Measurements from ENCODE around the gene RAB37. TPM values are rescaled to one million over a fixed set of nuclear protein-coding genes. Genes with fewer than 3 reads are reported as not detected.
A peak's percentile ranks its signal among the peaks of the same experiment; 100 is the strongest.

The RAB37 gene
- total RNA-seq, 3 donors from 2014 or later (not counting 1 experiment from before 2014, with no cell fraction given), result 150 to 184 (median 169) TPM

GRCh38 chr17:74771319-74771914 lies 34.4 kb downstream of the RAB37 start:
- H3K4me1 ChIP-seq (ENCODE audit: control insufficient read depth, insufficient read depth, low read length), result peaks cover 49% of the 10 kb centered on the region
- no peaks in the 10 kb centered on the region for H3K27me3 ChIP-seq (ENCODE audit: control insufficient read depth, insufficient read depth, low read length)
- H3K27me3 Mint-ChIP-seq (ENCODE audit: low read depth in 2 of 2), result no peaks in the 10 kb centered on the region
- no peak overlapping the region for H3K4me3 ChIP-seq (ENCODE audit: low read length)
- no peaks in the 10 kb centered on the region for H3K9me3 Mint-ChIP-seq
- no peaks in the 10 kb centered on the region for H3K9me3 ChIP-seq (ENCODE audit: control insufficient read depth, insufficient read depth, low read length)
- no peak for ATAC-seq
- peaks cover 70% of the 10 kb centered on the region for H3K36me3 ChIP-seq (ENCODE audit: control insufficient read depth, insufficient read depth, low read length)
- H3K4me1 Mint-ChIP-seq, result peaks cover 34 to 52% of the 10 kb centered on the region in 2 donors
- DNase-seq, result no peak
- no peak overlapping the region for H3K4me3 Mint-ChIP-seq
- peaks cover 7% of the 10 kb centered on the region for H3K36me3 Mint-ChIP-seq
- WGBS (ENCODE audit: insufficient coverage), result 93% methylated on average over 9 of the region's 9 CpGs
- intact Hi-C loops (cut with micrococcal nuclease), result no loop called here
- TF ChIP-seq, protein P1, sequence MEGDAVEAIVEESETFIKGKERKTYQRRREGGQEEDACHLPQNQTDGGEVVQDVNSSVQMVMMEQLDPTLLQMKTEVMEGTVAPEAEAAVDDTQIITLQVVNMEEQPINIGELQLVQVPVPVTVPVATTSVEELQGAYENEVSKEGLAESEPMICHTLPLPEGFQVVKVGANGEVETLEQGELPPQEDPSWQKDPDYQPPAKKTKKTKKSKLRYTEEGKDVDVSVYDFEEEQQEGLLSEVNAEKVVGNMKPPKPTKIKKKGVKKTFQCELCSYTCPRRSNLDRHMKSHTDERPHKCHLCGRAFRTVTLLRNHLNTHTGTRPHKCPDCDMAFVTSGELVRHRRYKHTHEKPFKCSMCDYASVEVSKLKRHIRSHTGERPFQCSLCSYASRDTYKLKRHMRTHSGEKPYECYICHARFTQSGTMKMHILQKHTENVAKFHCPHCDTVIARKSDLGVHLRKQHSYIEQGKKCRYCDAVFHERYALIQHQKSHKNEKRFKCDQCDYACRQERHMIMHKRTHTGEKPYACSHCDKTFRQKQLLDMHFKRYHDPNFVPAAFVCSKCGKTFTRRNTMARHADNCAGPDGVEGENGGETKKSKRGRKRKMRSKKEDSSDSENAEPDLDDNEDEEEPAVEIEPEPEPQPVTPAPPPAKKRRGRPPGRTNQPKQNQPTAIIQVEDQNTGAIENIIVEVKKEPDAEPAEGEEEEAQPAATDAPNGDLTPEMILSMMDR (IDR thresholded peaks at IDR 0.05), result no peak
- H3K27ac Mint-ChIP-seq, result peak overlapping the region in 1 of 2 donors; percentile 84
- no peak overlapping the region for H3K27ac ChIP-seq (ENCODE audit: low read length)

GRCh38 chr17:74772053-74772452 lies 35.0 kb downstream of the RAB37 start:
- H3K4me3 Mint-ChIP-seq, result no peak overlapping the region
- H3K4me1 ChIP-seq (ENCODE audit: control insufficient read depth, insufficient read depth, low read length), result peaks cover 50% of the 10 kb centered on the region
- peaks cover 38 to 53% of the 10 kb centered on the region in 2 donors for H3K4me1 Mint-ChIP-seq
- peaks cover 7% of the 10 kb centered on the region for H3K36me3 Mint-ChIP-seq
- ATAC-seq, result no peak
- intact Hi-C loops (cut with micrococcal nuclease), result no loop called here
- TF ChIP-seq, protein P1 (IDR thresholded peaks at IDR 0.05), result no peak
- H3K27ac ChIP-seq (ENCODE audit: low read length), result no peak overlapping the region
- no peaks in the 10 kb centered on the region for H3K9me3 ChIP-seq (ENCODE audit: control insufficient read depth, insufficient read depth, low read length)
- H3K27me3 Mint-ChIP-seq (ENCODE audit: low read depth in 2 of 2), result no peaks in the 10 kb centered on the region
- no peak for DNase-seq
- no peaks in the 10 kb centered on the region for H3K27me3 ChIP-seq (ENCODE audit: control insufficient read depth, insufficient read depth, low read length)
- H3K9me3 Mint-ChIP-seq, result no peaks in the 10 kb centered on the region
- 87% methylated on average over 13 of the region's 13 CpGs for WGBS (ENCODE audit: insufficient coverage)
- peak overlapping the region; percentile 64 to 84 for H3K27ac Mint-ChIP-seq
- no peak overlapping the region for H3K4me3 ChIP-seq (ENCODE audit: low read length)
- peaks cover 64% of the 10 kb centered on the region for H3K36me3 ChIP-seq (ENCODE audit: control insufficient read depth, insufficient read depth, low read length)

DNA sequence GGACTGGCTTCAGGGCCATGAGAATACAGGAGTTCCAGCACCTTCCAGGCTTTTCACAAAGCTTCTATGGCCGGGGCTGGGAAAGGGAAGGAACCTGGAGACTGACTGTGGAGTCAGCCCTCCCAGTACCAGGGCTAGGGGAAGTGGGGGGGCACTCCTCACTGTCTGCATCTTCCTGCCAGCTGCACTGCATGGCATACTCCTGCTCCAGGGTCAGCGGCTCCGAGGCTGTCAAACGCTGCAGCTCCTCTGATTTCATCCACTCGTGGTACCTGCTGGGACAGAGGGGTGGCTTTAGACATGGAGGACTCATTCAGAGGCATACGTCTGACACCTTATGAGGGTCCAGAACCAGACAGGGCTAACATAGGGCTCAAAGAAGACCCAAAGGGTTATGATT lies 36.4 kb downstream of the RAB37 start:
- H3K27ac Mint-ChIP-seq, result peak overlapping the region; percentile 64 to 84
- Histone ChIP-seq H3K4me3 (ENCODE audit: low read length) (no peak overlapping the region), H3K9me3 (ENCODE audit: control insufficient read depth, insufficient read depth, low read length) (no peaks in the 10 kb centered on the region), H3K27me3 (ENCODE audit: control insufficient read depth, insufficient read depth, low read length) (no peaks in the 10 kb centered on the region), H3K36me3 (ENCODE audit: control insufficient read depth, insufficient read depth, low read length) (peaks cover 50% of the 10 kb centered on the region), H3K4me1 (ENCODE audit: control insufficient read depth, insufficient read depth, low read length) (peaks cover 45% of the 10 kb centered on the region), H3K27ac (ENCODE audit: low read length) (no peak overlapping the region)
- no peaks in the 10 kb centered on the region for H3K9me3 Mint-ChIP-seq
- peaks cover 5% of the 10 kb centered on the region for H3K36me3 Mint-ChIP-seq
- no peaks in the 10 kb centered on the region for H3K27me3 Mint-ChIP-seq (ENCODE audit: low read depth in 2 of 2)
- no peak overlapping the region for H3K4me3 Mint-ChIP-seq
- WGBS (ENCODE audit: insufficient coverage), result 90% methylated on average over 6 of the region's 6 CpGs
- intact Hi-C loops (cut with micrococcal nuclease), result no loop called here
- DNase-seq (no peak), ATAC-seq (no peak)
- TF ChIP-seq, protein P1 (IDR thresholded peaks at IDR 0.05), result no peak
- H3K4me1 Mint-ChIP-seq, result peaks cover 40 to 54% of the 10 kb centered on the region in 2 donors

- Histone ChIP-seq H3K36me3 (ENCODE audit: control insufficient read depth, insufficient read depth, low read length) (peaks cover 46% of the 10 kb centered on the region), H3K4me1 (ENCODE audit: control insufficient read depth, insufficient read depth, low read length) (peaks cover 49% of the 10 kb centered on the region), H3K4me3 (ENCODE audit: low read length) (no peak overlapping the region), H3K9me3 (ENCODE audit: control insufficient read depth, insufficient read depth, low read length) (no peaks in the 10 kb centered on the region), H3K27ac (ENCODE audit: low read length) (no peak overlapping the region), H3K27me3 (ENCODE audit: control insufficient read depth, insufficient read depth, low read length) (no peaks in the 10 kb centered on the region)
- Mint-ChIP-seq H3K27ac (peak overlapping the region; percentile 64 to 84), H3K36me3 (peaks cover under 1% of the 10 kb centered on the region), H3K4me1 (peaks cover 36 to 51% of the 10 kb centered on the region in 2 donors), H3K9me3 (no peaks in the 10 kb centered on the region), H3K27me3 (ENCODE audit: low read depth in 2 of 2) (no peaks in the 10 kb centered on the region), H3K4me3 (no peak overlapping the region)
- TF ChIP-seq, protein P1 (IDR thresholded peaks at IDR 0.05), result no peak
- no peak for DNase-seq
- ATAC-seq, result no peak
- intact Hi-C loops (cut with micrococcal nuclease), result no loop called here
- WGBS (ENCODE audit: insufficient coverage), result 88% methylated on average over 6 of the region's 6 CpGs
These were observed 36.8 kb downstream of the RAB37 start for GRCh38 chr17:74773871-74774286.

Data from natural killer cell (primary cell).